GM10847 (cell line): ENCODE results near the gene BGN.

Experiments used
- POLR2A ChIP-seq: IDR thresholded peaks from 2 replicates; pipeline ENCODE4 v1.6.1; 2011; ENCODE audit not compliant: insufficient read length; ENCODE audit errors: extremely low read depth

BGN gene

GRCh38 chrX:153456704-153457103, 38.1 kb upstream of the BGN start:
- TF ChIP-seq POLR2A: no peak

GRCh38 chrX:153457136-153457825, 37.5 kb upstream of the BGN start:
- no peak for TF ChIP-seq POLR2A

GRCh38 chrX:153457827-153458466, 36.8 kb upstream of the BGN start:
- no peak for TF ChIP-seq POLR2A

- no peak for TF ChIP-seq POLR2A
These were observed 36.3 kb upstream of the BGN start for GRCh38 chrX:153458476-153458875.

GRCh38 chrX:153459986-153460385, 34.8 kb upstream of the BGN start:
- no peak for TF ChIP-seq POLR2A

- no peak for TF ChIP-seq POLR2A
These were observed 34.0 kb upstream of the BGN start for GRCh38 chrX:153460826-153461225.

- no peak for TF ChIP-seq POLR2A
These were observed 32.5 kb upstream of the BGN start for GRCh38 chrX:153462291-153462690.

- no peak for TF ChIP-seq POLR2A
These were observed 31.7 kb upstream of the BGN start for GRCh38 chrX:153463031-153463430.

GRCh38 chrX:153463556-153463955, 31.2 kb upstream of the BGN start:
- TF ChIP-seq POLR2A: no peak

GRCh38 chrX:153464116-153464515, 30.7 kb upstream of the BGN start:
- TF ChIP-seq POLR2A: no peak

- no peak for TF ChIP-seq POLR2A
These were observed 28.9 kb upstream of the BGN start for GRCh38 chrX:153465691-153466380.

- TF ChIP-seq POLR2A: no peak
These were observed 26.7 kb upstream of the BGN start for GRCh38 chrX:153468008-153468580.

- no peak for TF ChIP-seq POLR2A
These were observed 24.9 kb upstream of the BGN start for GRCh38 chrX:153469811-153470410.

- TF ChIP-seq POLR2A: no peak
These were observed 24.1 kb upstream of the BGN start, which contains the start of gene HAUS7 for GRCh38 chrX:153470411-153471363. Gene HAUS7, minus strand, starts transcription at chrX:153470576. Its CDS starts 19 bp downstream, at chrX:153470557.

- no peak for TF ChIP-seq POLR2A
These were observed 23.0 kb upstream of the BGN start for GRCh38 chrX:153471663-153472280.
